ENCODE data around the gene RBM47.
"Not testable (repeated sequence)": the region's sequence is repeated elsewhere in the genome, so short reads cannot be mapped to it uniquely, and the experiment has no call there.

RBM47 gene

GRCh38 chr4:40481977-40482376 lies 147.7 kb downstream of the RBM47 start:
- DNase-seq, result no peak

DNA sequence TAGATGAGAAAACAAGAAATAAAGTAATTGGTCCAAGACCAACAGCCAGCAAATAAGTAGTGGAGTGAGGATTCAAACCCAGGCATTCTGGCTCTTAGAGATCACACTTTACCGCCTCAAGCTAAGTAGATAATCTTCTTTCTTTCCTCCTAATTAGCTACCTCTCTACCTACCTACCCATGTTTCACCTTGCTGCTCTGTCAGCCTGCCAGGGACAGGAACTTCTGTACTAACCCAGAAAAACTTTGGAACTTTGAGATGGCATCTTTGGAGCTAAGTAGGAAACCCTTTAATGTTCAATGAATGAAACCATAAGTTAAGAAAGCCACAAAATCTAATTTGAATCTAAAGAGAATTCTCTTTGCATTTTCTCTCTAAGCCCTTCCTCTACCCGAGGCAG lies 149.4 kb downstream of the RBM47 start:
- DNase-seq, result no peak

DNA sequence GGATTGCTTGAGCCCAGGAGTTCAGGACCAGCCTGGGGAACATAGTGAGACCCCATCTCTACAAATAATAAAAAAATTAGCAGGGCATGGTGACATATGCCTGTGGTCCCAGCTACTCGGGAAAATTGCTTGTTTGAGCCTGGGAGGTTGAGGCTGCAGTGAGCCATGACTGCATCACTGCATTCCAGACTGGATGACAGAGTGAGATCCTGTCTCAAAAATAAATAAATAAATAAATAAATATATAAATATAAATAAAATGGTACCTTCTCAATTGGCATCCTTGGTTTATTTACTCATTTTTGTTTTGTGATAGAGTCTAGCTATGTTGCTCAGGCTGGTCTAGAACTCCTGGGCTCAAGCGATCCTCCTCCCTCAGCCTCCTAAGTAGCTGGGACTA lies 150.3 kb downstream of the RBM47 start:
- no peak for DNase-seq

DNA sequence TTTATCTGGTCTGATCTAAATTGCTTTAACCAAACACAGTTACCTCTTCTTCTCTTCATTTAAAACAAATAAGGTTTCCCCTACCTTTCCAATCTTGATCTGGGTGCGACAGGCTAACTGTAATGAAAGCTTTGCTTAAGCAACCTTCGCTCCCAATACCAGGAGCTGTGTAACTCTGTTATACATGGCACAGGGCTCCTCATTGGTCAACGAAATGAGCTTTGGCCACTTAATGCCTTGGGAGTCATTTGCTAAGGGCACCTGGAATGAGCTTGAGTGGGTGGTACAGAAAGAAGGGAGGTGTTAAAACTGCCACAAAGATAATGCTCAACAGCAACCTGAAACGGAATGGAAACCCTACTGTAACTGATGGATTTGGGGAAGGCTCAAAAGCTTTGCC lies 154.1 kb downstream of the RBM47 start:
- no peak for DNase-seq

- no peak for DNase-seq
These were observed 155.9 kb downstream of the RBM47 start for GRCh38 chr4:40473578-40474388.

DNA sequence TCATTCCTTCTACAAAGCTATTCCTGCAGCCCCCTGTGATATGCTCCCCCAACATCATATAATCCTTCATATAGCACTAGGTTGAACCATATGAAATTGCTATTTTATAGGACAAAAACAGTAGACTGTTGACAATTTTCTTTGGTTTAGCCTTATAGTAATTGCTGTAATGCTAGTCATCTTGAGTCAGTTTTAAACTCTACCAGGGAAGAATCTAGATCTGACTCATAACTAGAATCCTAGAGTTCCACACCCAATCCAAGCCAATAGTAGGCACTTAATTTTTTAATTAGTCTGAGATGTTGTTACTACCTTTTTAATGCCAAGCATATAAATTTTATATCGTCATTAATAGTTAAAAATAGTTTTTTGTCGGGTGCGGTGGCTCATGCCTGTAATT lies 157.7 kb downstream of the RBM47 start:
- DNase-seq, result no peak

DNA sequence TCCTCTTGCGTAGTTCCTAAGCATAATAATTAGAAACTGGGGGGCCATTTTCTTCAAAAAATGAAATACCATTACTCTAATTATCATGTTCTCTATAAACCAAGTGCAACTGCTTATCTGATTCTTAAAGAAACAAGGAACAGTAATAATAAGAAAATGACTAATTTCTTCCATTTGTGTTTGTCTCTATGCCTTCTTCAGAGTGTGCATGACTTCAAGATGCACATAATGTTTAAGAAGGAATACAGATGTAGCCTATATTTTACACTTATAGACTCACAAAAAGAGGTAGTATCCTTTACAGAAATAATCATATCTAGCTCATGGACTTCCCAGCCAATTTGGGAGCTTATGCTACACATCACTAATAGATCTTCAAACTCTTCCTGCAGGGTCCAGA lies 162.9 kb downstream of the RBM47 start:
- DNase-seq, result no peak

DNA sequence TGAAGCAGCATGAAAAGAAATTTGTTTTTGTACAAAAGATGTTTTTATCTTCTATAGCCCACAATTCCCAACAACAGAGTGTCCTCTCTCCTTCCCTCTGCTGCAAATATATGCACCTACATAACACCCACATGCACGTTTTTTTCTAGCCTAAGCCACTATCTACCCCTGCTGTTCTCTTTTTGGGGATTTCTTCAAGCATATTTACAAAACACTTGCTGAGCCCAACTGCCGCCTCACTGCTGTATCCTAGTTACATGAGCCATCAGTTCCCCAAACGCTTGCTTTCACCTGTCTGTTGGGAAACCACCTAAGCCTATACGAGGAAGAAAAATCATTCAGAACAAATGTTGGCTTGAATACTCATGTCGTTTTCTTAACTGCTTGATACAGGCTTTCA lies 167.3 kb downstream of the RBM47 start:
- no peak for DNase-seq

- DNase-seq, result no peak
These were observed 167.8 kb downstream of the RBM47 start for GRCh38 chr4:40461879-40462278.

DNA sequence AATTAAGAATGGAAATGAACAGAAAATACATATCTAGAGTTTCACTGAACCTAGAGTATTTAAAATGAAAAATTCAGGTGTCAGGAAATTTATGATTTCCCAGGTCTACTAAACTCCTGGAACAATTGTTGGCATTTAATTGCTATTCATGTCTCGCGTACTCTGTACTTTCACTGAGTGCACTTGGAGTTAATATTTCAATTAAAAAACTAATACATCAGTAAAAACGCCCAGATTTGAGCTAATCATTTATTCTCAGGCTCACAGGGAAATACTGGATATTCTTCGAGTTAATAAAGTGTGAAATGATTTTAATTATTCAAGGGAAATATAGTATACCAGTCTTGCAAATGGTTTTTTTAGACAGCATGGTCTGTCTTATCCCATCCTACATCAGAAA lies 168.6 kb downstream of the RBM47 start:
- no peak for DNase-seq

GRCh38 chr4:40458683-40459082 lies 171.0 kb downstream of the RBM47 start:
- DNase-seq, result no peak

DNA sequence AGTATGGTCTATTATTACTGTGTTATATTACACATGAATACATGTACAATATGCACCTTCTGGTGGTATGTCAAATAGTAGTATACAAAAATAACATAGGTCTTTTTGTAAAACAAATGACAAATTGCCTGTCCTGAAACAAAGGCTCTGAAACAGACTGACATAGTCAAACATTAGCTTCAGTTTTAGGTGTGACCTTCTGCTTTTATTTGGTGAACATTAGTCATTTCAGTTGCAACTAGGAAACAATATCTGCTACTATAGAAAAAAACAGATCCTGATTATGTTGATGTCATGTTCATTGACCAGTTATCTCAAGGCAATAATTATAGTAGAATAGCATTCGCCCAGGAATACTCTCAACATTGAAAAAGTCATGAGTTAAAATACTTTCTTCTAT lies 171.6 kb downstream of the RBM47 start:
- no peak for DNase-seq

DNA sequence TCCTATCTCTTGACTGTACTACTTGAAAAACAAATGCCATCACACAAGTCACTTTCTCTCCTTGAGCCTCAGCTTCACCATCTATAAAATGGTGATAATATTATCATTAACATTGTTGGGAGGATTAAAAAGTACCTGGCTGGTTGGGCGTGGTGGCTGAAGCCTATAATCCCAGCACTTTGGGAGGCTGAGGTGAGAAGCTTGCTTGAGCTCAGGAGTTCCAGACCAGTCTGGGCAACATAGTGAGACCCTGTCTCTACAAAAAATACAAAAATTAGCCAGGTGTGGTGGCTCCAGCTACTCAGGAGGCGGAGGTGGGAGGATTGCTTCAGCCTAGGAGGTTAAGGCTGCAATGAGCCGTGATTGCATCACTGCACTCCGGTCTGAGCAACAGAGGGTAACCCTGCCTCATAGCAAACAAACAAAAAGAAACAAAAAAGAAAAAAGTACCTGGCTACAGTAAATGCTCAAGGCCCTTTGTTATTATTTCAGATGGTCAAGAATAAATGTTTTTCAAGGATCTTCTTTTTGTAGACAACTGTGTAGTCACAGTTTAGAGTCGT lies 174.2 kb downstream of the RBM47 start:
- no peak for DNase-seq

DNA sequence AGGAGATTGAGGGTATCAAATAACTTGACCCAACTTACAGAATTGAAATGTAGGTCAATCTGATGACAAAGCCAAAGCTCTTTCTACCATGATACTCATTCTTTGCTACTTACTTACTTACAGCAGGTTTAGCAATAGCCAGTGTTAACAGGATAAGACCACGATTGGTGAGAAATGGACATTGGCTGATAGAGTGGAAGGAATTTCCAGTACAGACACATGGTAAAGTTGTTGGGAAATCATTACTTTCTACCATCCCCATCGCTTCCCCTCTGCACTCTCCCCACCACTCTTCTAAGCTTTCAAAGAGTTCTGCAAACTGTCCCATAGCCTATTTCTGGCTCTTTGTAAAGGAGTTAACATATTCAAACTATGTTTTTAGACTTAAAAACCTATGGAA lies 174.8 kb downstream of the RBM47 start:
- DNase-seq, result no peak

- no peak for DNase-seq
These were observed 175.8 kb downstream of the RBM47 start for GRCh38 chr4:40453912-40454311.

GRCh38 chr4:40448875-40449274 lies 180.8 kb downstream of the RBM47 start:
- no peak for DNase-seq

DNA sequence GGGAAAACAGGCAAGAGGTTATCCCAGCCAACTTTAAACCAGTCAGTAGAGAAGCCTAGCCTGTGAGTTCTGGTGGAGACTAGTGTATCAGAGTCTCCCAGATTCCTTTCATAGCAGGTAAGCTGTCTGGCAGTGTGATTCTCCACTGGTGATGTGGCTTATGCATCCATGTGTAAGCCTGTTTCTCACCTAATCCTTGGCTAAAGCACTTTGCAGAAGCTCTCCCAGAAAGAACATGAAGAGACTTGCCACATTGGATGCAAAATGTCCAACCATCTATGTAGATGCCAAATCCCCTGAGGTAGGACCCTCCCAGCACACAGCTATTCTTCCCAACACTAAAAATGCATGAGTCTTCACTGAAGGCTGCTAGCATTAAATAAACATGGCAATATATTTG lies 182.8 kb downstream of the RBM47 start:
- DNase-seq, result no peak

- DNase-seq, result not testable (repeated sequence)
These were observed 183.4 kb downstream of the RBM47 start for GRCh38 chr4:40446261-40446750.

- DNase-seq, result no peak
These were observed 184.0 kb downstream of the RBM47 start for GRCh38 chr4:40445671-40446070.

- DNase-seq, result no peak
These were observed 188.2 kb downstream of the RBM47 start for GRCh38 chr4:40441430-40441829.

- no peak for DNase-seq
These were observed 190.1 kb downstream of the RBM47 start for GRCh38 chr4:40439519-40439918.

DNA sequence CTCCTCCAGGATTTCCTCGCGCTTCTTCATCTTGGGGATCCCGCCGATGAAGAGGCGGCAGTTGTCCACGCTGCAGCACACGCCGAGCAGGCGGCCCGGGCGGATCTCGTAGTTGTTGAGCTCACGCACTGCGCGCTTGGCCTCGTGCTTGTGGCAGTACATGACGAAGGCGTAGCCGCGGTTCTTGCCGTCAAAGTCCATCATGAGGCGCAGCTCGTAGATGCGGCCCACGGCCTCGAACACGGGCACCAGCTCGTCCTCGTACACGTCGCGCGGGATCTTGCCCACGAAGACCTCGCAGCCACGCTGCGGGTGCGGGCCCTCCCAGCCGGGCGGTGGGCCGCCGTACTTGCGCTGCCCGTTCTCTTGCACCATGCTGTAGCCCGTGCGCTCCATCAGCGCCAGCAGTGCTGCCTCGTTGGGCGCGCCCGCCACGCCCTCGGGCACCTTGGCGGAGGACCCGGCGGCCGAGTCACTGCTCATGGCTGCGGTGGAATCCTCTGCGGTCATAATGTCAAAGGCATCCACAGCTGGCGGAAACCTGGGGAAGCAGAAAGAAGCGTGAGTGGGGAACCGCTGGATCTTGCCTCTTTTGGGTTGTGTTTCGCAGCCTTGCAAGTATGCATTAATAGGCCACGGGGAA lies 191.2 kb downstream of the RBM47 start:
- no peak for DNase-seq

DNA sequence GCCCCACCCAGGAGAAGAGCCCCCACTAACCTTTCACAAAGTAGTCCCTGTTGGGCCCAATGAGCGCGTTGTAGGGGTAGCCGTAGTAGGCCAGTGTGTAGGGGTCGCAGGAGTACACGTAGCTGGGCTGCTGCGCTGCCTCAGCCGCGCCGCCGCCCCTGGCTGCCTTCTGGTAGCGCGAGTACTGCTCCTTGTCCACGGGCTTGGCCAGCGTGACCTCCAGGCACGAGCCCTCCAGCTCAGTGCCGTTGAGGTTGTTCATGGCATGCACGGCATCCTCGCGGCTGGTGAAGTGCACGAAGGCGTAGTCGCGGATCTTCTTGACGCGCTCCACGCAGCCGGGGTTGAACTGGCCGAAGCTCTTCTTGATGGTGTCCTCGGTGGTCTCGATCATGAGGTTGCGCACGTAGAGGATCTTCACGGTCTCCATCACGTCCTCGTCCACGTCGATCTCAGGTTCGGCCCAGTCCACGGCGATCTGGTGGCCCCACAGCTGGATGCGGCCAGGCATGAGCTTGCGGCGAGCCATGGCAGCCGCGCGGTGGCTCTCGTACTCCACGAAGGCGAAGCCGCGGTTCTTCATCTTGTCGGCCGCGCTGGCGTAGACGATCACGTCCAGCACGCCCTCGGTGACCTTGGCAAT lies 191.8 kb downstream of the RBM47 start:
- DNase-seq, result no peak

DNA sequence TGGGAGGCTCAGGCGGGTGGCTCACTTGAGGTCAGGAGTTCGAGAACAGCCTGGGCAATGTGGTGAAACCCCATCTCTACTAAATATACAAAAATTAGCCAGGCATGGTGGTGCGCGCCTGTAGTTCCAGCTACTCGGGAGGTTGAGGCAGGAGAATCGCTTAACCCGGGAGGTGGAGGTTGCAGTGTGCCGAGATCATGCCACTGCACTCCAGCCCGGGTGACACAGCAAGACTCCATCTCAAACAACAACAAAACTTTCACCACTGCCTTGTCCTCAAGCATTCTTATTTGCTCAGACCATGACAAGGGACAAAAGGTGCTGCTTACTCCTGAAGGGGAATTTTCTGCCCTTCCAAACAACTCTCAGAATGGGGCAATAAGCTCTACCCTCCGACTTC lies 194.4 kb downstream of the RBM47 start:
- DNase-seq, result not testable (repeated sequence)
